ENCODE results near the gene CRHR1.
"Not testable (repeated sequence)": the region's sequence is repeated elsewhere in the genome, so short reads cannot be mapped to it uniquely, and the experiment has no call there.

The CRHR1 gene

DNA sequence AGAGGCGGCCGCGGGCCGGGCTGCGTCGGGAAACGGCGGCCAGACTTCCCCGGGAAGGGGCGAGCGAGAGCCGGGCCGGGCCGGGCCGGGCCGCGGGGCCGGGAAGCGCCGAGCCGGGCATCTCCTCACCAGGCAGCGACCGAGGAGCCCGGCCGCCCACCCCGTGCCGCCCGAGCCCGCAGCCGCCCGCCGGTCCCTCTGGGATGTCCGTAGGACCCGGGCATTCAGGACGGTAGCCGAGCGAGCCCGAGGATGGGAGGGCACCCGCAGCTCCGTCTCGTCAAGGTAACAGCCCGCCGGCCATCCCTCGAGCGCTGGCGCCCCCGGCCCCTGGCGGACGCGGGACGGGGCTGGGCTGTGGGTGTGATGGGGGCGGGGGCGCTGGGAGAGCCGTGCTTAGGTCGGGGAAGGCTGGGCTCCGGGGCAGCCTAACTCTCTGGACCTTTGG is at the start of gene CRHR1:
TSS of gene CRHR1 (plus strand) at position 28 of the 448 bp plus-strand sequence. CDS start at position 253, 225 bp downstream.
- peak; percentile 39 for DNase-seq

DNA sequence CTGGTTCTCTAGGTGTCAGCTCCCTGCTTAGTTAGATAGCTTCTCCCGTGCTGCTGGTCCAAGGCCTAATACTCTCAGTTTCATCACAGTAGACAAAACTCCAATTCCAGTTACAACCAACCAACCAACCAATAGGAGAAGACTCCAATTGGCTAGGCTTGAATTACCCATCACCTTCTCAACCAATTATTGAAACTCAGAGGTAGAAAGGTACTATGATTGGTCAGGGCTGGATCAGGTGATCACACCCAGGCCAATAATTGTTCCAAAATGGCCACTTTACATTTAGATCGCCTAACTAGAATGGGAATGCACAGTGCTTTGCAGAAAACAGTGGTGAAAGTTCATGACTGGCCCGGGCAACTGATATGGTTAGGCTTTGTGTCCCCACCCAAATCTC is 49.5 kb upstream of the CRHR1 start:
- no peak for DNase-seq

DNA sequence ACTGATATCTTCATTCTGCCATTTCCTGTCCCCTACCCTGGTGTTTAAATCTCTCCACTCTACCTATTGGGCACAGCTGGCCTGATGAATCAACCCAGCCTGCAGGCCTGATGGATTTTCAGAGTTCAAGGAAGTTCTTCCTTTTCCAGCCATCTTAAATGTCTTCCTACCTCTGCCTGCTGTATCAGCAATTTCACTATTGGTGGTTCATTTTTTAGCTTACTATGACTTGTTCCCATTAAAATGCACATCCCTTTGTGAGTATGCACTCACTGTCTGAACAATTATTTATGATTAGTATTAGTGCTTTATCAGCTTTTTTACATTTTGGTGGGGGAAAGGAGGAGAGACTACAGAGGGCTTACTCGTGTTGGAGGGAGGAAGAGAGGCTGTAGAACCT is 48.6 kb upstream of the CRHR1 start:
- DNase-seq: no peak

- DNase-seq: no peak
These were observed 44.3 kb upstream of the CRHR1 start for GRCh38 chr17:45739786-45740185.

- DNase-seq: peak; percentile 50
These were observed 43.4 kb upstream of the CRHR1 start for GRCh38 chr17:45740553-45741330.

DNA sequence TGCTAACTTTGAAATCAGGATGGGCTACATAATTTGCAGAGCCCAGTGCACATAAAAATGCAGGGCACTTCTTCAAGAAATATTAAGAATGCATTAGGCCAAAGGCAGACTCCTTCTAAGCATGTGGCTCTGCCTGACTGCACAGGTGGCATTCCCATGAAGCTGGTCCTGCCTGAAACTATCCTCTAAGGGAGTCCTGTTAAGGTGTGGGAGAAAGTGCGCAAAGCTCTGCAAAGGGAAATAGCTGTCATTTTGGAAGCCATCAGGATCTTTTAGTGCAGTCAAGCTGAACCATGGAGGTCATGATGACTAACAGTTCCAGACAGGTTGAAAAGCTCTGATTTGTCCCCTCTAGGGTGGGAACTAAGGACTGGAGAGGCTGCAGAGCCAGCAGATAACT is 41.9 kb upstream of the CRHR1 start:
- DNase-seq: no peak

DNA sequence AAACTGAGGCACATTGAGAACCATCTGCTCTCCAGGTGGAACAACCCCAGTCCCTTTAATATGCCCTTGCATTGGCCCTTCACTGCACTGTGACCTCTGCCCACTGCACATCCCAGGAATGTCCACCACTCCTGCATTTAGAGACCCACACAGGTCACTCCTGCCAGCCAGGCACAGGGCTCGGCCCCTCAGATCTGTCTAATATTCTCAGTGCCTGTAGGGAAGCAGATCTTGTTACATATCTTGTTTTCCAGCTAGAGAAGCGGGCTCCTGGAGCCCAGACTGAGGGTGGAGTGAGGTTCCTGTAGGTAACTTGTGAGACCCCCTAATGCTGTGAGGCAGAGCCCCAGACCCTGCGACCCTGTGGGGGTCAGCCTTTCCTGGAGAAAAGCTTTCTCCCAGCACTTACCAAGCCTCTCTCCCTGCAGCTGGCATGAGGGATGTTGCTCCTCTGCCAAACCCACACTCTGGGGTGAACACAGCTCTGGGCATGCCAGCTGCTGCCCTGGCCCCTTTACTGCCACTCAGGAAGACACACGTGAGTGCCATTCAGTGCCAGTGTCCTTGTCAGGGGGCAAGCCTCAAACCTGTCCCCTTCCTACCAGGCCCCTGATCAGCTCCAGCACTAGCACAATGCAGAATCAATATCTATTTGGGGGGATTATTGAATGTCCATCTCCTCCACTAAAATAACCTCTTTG is 40.3 kb upstream of the CRHR1 start:
- DNase-seq: no peak

DNA sequence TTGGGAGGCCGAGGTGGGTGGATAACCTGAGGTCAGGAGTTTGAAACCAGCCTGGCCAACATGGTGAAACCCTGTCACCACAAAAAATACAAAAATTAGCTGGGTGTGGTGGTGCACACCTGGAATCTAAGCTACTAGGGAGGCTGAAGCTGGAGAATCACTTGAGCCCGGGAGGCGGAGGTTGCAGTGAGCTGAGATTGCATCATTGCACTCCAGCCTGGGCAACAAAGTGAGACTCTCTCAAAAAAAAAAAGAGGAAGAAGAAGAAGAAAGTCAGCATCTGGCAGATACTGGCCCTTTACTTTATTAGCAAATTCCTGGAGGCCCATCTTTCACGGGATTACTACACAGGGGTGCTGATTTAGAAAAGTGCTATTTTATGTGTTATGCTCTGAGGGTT is 39.3 kb upstream of the CRHR1 start:
- not testable (repeated sequence) for DNase-seq

GRCh38 chr17:45745601-45746494 is 38.3 kb upstream of the CRHR1 start:
- DNase-seq: no peak

DNA sequence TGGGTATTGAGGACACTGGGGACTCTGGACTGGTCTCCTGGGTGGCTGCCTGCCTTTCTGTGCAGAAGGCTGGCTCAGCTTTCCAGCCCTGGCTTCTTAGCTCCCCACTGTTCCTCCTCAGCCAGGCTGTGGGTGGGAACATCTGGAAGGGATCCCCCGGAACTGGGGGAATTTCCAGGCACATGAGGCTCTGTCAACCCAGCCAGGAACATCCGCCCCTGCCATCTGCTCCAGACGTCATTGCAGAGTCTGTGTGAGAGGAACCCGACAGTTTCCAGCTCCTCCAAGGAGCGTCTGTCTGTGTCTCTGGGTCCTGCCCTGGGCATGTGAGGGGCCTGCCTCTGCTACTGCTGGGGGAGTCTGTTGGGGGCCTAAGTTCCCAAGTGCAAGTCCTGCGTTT is 36.2 kb upstream of the CRHR1 start:
- DNase-seq: no peak

DNA sequence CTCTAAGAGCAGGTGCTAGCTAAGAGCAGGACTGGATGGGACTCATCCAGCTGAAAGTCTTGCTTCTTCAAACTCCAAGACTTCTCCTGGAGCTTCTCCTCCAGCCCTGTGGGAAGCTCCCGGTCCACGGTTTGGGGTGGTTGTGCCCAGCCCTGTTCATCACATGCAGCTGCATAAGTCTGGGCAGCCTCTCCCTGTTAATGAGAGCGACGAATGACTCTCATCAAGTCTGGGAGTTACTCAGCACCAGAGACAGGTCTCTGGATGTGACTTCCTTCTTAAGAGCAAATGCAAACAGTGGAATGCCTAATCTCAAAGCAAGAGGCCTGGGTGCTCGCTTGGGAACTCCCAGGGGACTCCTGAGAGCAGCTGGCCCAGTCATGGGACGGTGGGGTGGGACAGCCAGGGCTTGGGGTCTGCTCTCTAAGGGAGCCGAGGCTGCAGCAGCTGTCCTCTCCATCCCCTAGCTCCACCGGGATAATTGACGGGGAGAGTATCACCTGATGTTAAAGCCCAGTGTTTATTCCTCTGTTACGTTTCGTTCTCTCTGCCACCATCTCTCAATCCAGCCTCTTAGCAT is 35.3 kb upstream of the CRHR1 start:
- no peak for DNase-seq

DNA sequence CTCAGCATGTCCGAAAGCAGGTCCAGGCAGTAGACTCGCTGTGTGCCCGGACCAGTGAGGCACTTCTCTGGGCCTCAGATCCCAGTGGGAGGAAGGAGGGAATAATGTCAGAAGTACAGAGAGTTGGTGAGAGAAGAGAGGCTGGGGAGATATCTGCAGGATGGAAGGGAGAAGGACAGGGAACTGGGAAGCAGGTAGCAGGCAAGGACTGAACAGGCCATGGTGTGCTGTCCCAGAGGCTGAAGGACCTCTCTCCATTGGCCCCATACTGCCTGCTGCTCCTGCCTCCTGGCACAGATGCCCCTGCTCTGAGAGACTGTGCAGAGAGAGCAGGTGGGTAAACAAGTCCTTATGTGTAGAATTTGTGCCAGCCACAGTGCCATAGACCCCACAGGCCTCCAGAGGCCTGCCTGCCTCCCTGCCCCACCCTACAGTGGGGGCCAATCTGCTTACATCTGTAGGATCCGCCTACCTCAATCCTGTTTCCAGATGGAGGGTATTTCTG is 34.2 kb upstream of the CRHR1 start:
- no peak for DNase-seq

GRCh38 chr17:45750779-45751440 is 33.2 kb upstream of the CRHR1 start:
- DNase-seq: no peak

DNA sequence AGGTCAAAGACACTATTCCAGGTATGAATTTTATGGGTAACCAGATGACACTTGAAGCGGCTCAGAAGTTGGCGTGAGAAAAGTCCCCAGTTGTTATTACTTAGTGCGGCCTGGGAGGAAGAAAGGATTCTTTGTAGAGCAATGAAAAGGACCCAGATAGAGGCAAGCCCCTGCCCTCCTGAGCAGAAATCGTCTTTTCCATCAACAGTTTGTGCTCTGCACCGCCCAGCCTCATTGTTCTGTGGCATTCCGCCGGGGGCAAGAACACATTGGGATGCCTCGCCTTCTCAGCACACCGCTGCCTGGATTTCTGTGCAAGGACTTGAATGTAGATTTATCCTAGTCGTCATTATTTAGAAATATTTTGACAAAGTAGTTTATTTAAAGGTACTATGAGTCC is 32.7 kb upstream of the CRHR1 start:
- DNase-seq: no peak

DNA sequence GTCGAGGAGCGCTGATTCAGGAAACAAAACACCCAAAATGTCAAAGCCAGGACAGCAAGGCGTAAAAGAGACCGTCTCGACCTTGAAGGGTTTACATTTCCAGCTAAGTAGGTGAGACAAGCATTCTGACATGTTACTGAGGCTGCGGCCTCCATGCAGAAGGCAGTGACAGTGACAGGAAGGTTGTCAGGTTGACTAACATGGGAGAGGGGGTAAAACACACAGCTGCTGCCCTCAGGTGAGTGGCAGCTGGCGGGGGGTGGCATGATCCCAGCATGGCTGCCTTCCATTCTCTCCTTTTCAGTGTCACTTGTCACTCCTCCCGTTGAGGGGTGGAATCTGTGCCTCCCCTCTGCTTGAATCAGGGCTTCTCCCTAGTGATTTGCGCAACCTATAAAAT is 31.9 kb upstream of the CRHR1 start:
- no peak for DNase-seq

GRCh38 chr17:45753645-45754225 is 30.4 kb upstream of the CRHR1 start:
- DNase-seq: no peak

DNA sequence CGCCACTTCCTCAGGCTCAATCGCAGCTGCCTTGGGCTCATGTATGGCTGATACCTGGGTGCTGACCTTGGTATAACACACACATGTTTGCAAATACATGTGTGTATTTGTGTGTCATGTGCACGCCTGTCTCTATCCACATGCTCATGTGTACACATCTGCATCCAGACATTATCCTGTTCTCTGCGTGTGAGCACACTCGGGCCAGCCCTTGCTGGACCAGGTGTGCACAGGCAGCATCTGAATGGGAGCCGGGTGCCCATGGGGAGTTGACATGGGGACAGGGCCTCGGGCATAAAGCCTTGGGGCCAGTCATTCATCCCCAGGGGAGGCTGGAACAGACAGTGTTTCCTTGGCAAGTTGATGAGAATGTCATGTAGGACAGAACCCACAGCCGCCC is 29.1 kb upstream of the CRHR1 start:
- no peak for DNase-seq

DNA sequence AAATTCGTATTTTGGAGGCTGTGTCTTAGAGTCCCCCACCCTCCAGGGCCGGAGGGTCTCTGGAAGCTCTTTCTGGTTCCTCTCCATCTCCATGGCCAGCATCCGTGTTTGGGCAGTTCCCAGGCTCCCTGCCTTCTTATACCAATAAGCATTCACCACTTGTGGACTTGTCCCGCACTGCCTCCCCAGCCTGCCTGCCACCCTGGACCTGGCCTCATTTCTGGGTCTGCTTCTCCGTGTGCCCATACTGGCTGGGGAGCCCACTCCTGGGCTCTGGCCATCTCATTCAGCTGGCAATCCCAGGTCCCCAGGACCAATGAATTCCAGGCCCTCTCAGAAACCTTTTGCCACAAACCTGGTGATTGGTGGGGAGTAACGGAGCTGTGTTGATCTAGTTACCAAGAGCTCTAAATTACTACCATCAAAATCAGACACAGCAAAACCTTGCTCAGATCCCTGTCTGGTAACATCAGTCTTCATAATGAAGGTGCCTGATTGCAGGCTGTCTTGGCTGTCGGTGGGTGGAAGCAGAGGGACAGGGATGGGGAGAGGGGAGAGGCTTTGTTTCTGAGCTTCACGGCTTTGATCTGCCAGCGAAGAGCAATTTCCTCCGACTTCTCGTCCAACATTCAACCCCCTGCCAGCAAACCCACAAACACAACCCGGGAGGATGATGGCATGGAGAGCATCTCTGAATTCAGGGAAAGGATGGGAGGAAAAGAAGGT is 27.7 kb upstream of the CRHR1 start:
- DNase-seq: no peak

DNA sequence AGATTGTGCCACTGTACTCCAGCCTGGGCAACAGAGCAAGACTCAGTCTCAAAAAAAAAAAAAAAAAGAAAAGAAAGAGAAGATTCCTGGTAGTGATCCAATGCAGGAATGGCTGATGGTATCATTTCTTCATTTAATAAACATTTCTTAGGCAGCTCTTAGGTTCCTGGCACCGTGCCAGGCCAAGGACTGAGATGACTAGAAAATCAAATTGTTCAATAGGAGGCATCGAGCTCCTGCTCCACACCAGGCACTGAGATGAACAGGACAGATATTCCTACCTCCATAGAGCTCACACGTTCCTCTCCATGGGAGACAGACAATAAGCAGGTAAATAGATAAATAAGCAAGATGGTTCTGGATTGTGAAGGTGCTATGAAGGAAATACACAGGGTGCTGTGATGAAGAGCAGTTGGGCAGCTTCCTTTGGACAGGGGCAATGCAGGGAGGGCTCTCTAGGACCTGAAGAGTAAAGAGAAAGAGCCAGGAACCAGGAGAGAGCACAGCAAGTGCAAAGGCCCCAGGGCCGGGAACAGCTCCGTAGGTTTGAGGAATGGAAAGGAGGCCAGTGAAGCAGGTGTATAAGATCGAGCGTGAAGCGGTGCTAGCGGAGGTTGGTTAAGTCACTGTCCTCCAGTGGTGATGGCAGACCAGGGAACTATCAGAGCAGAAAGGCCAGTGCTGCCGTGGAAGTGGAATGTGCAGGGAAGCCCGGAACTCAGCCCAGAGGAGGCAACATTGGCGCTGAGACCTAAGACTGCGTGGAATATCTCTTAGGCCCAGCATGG is 26.5 kb upstream of the CRHR1 start:
- DNase-seq: peak; percentile 8

DNA sequence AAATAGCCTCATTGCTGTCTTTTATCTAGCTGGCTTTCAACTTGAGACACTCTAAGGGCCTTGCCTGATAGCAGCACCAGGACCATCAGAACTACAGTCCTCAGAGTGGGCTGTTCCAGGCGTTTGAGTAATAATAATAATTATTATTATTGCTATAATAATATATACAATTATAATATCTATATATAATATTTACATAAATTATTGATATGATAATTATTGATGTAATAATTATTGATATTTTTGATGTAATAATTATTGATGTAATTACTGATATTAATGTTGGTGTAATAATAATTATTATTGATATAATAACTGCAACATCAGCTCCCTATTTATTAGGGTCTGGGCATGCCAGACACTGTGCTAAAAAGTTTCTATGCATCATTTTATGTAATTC is 25.6 kb upstream of the CRHR1 start:
- DNase-seq: no peak
